Measurements from ENCODE around the gene CDKAL1. TPM values are rescaled to one million over a fixed set of nuclear protein-coding genes. Genes with fewer than 3 reads are reported as not detected.

CDKAL1 gene
- total RNA-seq, 1 donor from 2014 or later: 11.9 TPM

DNA sequence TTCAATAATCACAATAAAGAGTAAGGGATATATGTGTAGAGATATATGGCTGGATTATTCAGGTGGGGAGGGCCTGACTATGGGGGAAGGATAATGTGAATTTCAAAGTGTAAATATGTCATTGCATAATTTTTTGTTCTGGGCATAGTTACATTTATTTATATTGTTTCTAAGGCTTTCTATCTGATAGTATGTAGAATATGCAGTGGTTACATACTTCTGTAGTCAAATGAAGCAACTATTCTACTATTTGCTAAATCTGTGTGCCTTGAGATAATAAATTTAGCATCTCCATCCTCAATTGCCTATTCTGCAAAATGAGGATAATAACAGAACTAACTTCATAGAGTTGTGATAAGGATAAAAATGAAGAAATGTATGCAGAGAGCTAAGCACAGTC lies 359.2 kb downstream of the CDKAL1 start:
- H3K4me1 ChIP-seq: no peaks in the 10 kb centered on the region
- no peak for DNase-seq (ENCODE audit: low spot score in 2 of 2)

DNA sequence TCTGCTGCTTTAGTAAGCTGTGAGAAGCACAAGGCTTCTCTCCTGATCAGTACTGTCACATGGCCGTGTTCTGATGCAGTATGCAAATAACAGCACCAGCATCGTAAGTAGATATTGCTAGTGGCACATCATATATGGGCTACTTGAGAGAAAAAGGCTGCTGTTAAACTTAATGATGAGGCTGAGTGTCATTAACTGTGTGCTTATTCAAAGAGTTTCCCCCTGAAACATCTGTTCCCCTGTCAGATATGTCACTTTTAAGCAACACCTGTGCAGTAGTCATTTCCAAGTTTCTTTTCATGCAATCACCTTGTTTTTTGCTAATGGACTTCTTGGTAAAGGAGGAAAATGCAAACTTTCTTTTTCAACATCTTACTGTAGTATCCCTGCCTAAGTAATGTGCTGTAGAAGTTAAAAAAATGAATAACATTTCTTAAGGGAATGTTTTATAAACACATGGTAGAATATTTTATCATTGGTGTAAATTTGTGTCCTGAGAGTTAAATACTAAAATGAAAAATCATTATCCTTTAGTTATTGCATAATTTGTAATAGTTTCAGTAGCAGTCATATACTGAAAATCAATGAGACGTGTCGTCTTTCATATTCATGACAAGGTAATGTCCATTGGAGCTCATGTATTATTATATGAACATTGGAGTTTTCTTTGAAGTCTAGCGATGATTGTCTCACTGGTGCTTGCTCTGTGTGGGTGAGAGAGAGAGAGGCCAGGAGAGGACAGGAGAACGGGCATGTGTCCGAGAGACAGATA lies 366.3 kb downstream of the CDKAL1 start:
- Histone ChIP-seq H3K27me3 (no peaks in the 10 kb centered on the region), H3K9me3 (no peaks in the 10 kb centered on the region), H3K27ac (no peak overlapping the region), H3K4me1 (no peaks in the 10 kb centered on the region), H3K36me3 (no peaks in the 10 kb centered on the region), H3K4me3 (no peak overlapping the region)
- intact Hi-C loops (cut with DNase I): no loop called here
- TF ChIP-seq, protein P1, sequence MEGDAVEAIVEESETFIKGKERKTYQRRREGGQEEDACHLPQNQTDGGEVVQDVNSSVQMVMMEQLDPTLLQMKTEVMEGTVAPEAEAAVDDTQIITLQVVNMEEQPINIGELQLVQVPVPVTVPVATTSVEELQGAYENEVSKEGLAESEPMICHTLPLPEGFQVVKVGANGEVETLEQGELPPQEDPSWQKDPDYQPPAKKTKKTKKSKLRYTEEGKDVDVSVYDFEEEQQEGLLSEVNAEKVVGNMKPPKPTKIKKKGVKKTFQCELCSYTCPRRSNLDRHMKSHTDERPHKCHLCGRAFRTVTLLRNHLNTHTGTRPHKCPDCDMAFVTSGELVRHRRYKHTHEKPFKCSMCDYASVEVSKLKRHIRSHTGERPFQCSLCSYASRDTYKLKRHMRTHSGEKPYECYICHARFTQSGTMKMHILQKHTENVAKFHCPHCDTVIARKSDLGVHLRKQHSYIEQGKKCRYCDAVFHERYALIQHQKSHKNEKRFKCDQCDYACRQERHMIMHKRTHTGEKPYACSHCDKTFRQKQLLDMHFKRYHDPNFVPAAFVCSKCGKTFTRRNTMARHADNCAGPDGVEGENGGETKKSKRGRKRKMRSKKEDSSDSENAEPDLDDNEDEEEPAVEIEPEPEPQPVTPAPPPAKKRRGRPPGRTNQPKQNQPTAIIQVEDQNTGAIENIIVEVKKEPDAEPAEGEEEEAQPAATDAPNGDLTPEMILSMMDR (IDR thresholded peaks at IDR 0.05): no peak
- DNase-seq (ENCODE audit: low spot score in 2 of 2): no peak

More for the DNA sequence above, 359.2 kb downstream of the CDKAL1 start:
- no peaks in the 10 kb centered on the region for H3K36me3 ChIP-seq
- no peaks in the 10 kb centered on the region for H3K27me3 ChIP-seq
- TF ChIP-seq, protein P1 (IDR thresholded peaks at IDR 0.05): no peak
- H3K9me3 ChIP-seq: no peaks in the 10 kb centered on the region
- H3K4me3 ChIP-seq: no peak overlapping the region
- intact Hi-C loops (cut with DNase I): no loop called here
- no peak overlapping the region for H3K27ac ChIP-seq

DNA sequence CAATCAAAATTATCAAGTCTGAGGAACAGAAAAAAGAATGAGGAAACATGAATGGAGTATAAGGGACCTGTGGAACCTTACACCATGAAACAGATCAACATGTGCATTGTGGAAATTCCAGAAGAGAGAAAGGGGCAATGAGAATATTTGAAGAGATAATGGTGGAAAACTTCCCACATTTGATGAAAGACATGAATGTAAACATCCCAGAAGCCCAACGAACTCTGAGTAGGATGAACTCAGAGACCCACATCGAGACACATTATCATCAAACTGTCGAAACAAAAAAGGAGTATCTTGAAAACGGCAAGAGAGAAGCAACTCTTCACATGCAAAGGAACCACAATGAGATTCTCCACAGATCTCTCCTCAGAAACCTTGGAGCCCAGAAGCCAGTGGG lies 371.1 kb downstream of the CDKAL1 start:
- H3K4me1 ChIP-seq: no peaks in the 10 kb centered on the region
- H3K4me3 ChIP-seq: no peak overlapping the region
- no peak for DNase-seq (ENCODE audit: low spot score in 2 of 2)
- no peaks in the 10 kb centered on the region for H3K9me3 ChIP-seq
- TF ChIP-seq, protein P1 (IDR thresholded peaks at IDR 0.05): no peak
- H3K27me3 ChIP-seq: no peaks in the 10 kb centered on the region
- H3K36me3 ChIP-seq: no peaks in the 10 kb centered on the region
- intact Hi-C loops (cut with DNase I): no loop called here
- no peak overlapping the region for H3K27ac ChIP-seq

DNA sequence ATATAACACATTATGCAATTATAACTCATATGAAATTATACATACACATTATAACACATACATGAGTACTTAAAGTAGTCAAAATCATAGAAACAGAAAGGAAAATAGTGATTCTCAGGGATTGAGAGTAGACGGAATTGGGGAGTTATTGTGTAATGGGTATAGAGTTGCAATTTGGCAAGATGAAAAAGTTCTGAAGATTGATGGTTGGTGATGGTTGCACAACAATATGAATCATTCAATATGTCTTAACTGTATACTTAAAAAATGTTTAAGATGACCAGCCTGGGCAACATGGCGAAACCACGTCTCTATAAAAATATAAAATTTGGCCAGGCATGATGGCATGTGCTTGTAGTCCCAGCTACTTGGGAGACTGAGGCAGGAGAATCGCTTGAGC lies 372.7 kb downstream of the CDKAL1 start:
- no peaks in the 10 kb centered on the region for H3K27me3 ChIP-seq
- no peaks in the 10 kb centered on the region for H3K4me1 ChIP-seq
- no peaks in the 10 kb centered on the region for H3K36me3 ChIP-seq
- H3K27ac ChIP-seq: no peak overlapping the region
- no peaks in the 10 kb centered on the region for H3K9me3 ChIP-seq
- no peak overlapping the region for H3K4me3 ChIP-seq
- TF ChIP-seq, protein P1 (IDR thresholded peaks at IDR 0.05): no peak
- intact Hi-C loops (cut with DNase I): no loop called here
- no peak for DNase-seq (ENCODE audit: low spot score in 2 of 2)

DNA sequence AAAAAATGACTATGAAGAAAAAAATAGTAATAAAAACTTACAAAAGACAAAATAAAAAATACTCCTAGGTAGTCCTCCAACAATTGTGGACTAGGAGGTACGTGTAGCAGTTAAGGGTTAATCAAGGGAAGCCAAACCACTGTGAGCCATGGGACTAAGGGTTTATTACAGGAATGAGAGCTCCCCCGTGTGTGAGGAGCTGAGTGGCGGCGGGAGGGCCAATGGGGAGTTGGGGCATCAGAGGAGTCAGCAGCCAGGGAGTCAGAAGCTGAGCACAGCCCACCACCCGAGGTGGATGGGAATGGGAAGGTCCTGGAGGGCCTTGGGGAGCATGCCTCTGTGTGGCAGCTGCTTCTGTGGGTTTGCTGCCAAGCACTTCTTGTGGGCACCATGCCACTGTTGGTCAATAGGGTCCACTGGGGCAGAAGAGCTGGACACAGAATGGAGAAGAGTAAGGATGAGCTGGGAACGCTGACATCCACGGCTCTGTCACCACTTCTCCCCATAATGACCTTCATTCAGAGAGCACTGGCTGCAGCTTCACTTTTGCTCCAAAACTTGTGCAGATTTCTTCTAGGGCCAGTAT lies 373.3 kb downstream of the CDKAL1 start:
- no peak overlapping the region for H3K4me3 ChIP-seq
- H3K27ac ChIP-seq: no peak overlapping the region
- H3K27me3 ChIP-seq: no peaks in the 10 kb centered on the region
- H3K4me1 ChIP-seq: no peaks in the 10 kb centered on the region
- no peaks in the 10 kb centered on the region for H3K9me3 ChIP-seq
- intact Hi-C loops (cut with DNase I): no loop called here
- no peak for DNase-seq (ENCODE audit: low spot score in 2 of 2)
- H3K36me3 ChIP-seq: no peaks in the 10 kb centered on the region
- TF ChIP-seq, protein P1 (IDR thresholded peaks at IDR 0.05): no peak

Data from ascending aorta (tissue), 2 donors.